ENCODE results near the gene ABHD3. TPM values are rescaled to one million over a fixed set of nuclear protein-coding genes. Genes with fewer than 3 reads are reported as not detected.
"Not testable (repeated sequence)": the region's sequence is repeated elsewhere in the genome, so short reads cannot be mapped to it uniquely, and the experiment has no call there.

ABHD3 gene
- polyA plus RNA-seq, 4 donors = 27.4 to 104 (median 40.8) TPM

GRCh38 chr18:21680161-21680560 is 24.4 kb downstream of the ABHD3 start:
- peak; percentile 63 to 89 for DNase-seq
- WGBS, 3 donors = 46 to 76% (median 57%) methylated on average over 6 of the region's 6 CpGs
- FAIRE-seq = no peak
- Histone ChIP-seq H3K27me3 (ENCODE audit: control insufficient read depth in 3 of 3, insufficient read depth in 3 of 3, low read length in 3 of 3) (no peaks in the 10 kb centered on the region), H3K4me3 (ENCODE audit: low read depth in 1 of 3, low read length in 3 of 3) (no peak overlapping the region), H3K4me1 (ENCODE audit: control insufficient read depth in 3 of 3, insufficient read depth in 2 of 3, low read depth in 1 of 3, low read length in 2 of 3) (peaks cover 1 to 14% (median 3%) of the 10 kb centered on the region in 3 donors), H3K9me3 (ENCODE audit: control insufficient read depth in 2 of 2, insufficient read depth in 1 of 2, low read depth in 1 of 2, low read length in 1 of 2) (no peaks in the 10 kb centered on the region), H3K27ac (ENCODE audit: low read depth in 1 of 3, low read length in 2 of 3) (peak overlapping the region in 2 of 3 donors; percentile 20 to 88), H3K36me3 (ENCODE audit: control insufficient read depth in 3 of 3, insufficient read depth in 2 of 3, low read depth in 1 of 3, low read length in 3 of 3) (peaks cover 0 to 4% (median 0%) of the 10 kb centered on the region in 3 donors)

- Histone ChIP-seq H3K36me3 (ENCODE audit: control insufficient read depth in 3 of 3, insufficient read depth in 2 of 3, low read depth in 1 of 3, low read length in 3 of 3) (peaks cover 0 to 6% (median 0%) of the 10 kb centered on the region in 3 donors), H3K27me3 (ENCODE audit: control insufficient read depth in 3 of 3, insufficient read depth in 3 of 3, low read length in 3 of 3) (no peaks in the 10 kb centered on the region), H3K4me1 (ENCODE audit: control insufficient read depth in 3 of 3, insufficient read depth in 2 of 3, low read depth in 1 of 3, low read length in 2 of 3) (peaks cover 1 to 14% (median 3%) of the 10 kb centered on the region in 3 donors), H3K9me3 (ENCODE audit: control insufficient read depth in 2 of 2, insufficient read depth in 1 of 2, low read depth in 1 of 2, low read length in 1 of 2) (no peaks in the 10 kb centered on the region), H3K27ac (ENCODE audit: low read depth in 1 of 3, low read length in 2 of 3) (no peak overlapping the region), H3K4me3 (ENCODE audit: low read depth in 1 of 3, low read length in 3 of 3) (no peak overlapping the region)
- DNase-seq (no peak), FAIRE-seq (no peak)
- WGBS, 3 donors = 71 to 94% (median 86%) methylated on average over 1 of the region's 1 CpG
Observed at GRCh38 chr18:21678859-21679258, 25.7 kb downstream of the ABHD3 start.

GRCh38 chr18:21675354-21675753 is 29.2 kb downstream of the ABHD3 start:
- H3K27ac ChIP-seq (ENCODE audit: low read depth in 1 of 3, low read length in 2 of 3); H3K9me3 ChIP-seq (ENCODE audit: control insufficient read depth in 2 of 2, insufficient read depth in 1 of 2, low read depth in 1 of 2, low read length in 1 of 2); DNase-seq; FAIRE-seq; H3K4me1 ChIP-seq (ENCODE audit: control insufficient read depth in 3 of 3, insufficient read depth in 2 of 3, low read depth in 1 of 3, low read length in 2 of 3); H3K4me3 ChIP-seq (ENCODE audit: low read depth in 1 of 3, low read length in 3 of 3); H3K27me3 ChIP-seq (ENCODE audit: control insufficient read depth in 3 of 3, insufficient read depth in 3 of 3, low read length in 3 of 3): not testable (repeated sequence)
- H3K36me3 ChIP-seq (ENCODE audit: control insufficient read depth in 3 of 3, insufficient read depth in 2 of 3, low read depth in 1 of 3, low read length in 3 of 3) = peaks cover 0 to 13% (median 0%) of the 10 kb centered on the region in 3 donors
- WGBS, 3 donors = 79 to 86% (median 79%) methylated on average over 8 of the region's 8 CpGs

GRCh38 chr18:21672521-21673267 is 31.9 kb downstream of the ABHD3 start:
- Histone ChIP-seq H3K4me3 (ENCODE audit: low read depth in 1 of 3, low read length in 3 of 3) (no peak overlapping the region), H3K36me3 (ENCODE audit: control insufficient read depth in 3 of 3, insufficient read depth in 2 of 3, low read depth in 1 of 3, low read length in 3 of 3) (peaks cover 0 to 14% (median 0%) of the 10 kb centered on the region in 3 donors), H3K9me3 (ENCODE audit: control insufficient read depth in 2 of 2, insufficient read depth in 1 of 2, low read depth in 1 of 2, low read length in 1 of 2) (no peaks in the 10 kb centered on the region), H3K27ac (ENCODE audit: low read depth in 1 of 3, low read length in 2 of 3) (peak overlapping the region in 1 of 3 donors; percentile 11), H3K4me1 (ENCODE audit: control insufficient read depth in 3 of 3, insufficient read depth in 2 of 3, low read depth in 1 of 3, low read length in 2 of 3) (peaks cover 0 to 5% (median 4%) of the 10 kb centered on the region in 3 donors), H3K27me3 (ENCODE audit: control insufficient read depth in 3 of 3, insufficient read depth in 3 of 3, low read length in 3 of 3) (no peaks in the 10 kb centered on the region)
- DNase-seq (peak; percentile 37 to 66), FAIRE-seq (no peak)
- 58 to 73% (median 69%) methylated on average over 3 of the region's 3 CpGs for WGBS, 3 donors

GRCh38 chr18:21669736-21670285 is 34.8 kb downstream of the ABHD3 start:
- no peak overlapping the region for H3K4me3 ChIP-seq (ENCODE audit: low read depth in 1 of 3, low read length in 3 of 3)
- H3K36me3 ChIP-seq (ENCODE audit: control insufficient read depth in 3 of 3, insufficient read depth in 2 of 3, low read depth in 1 of 3, low read length in 3 of 3) = peaks cover 0 to 14% (median 0%) of the 10 kb centered on the region in 3 donors
- no peaks in the 10 kb centered on the region for H3K27me3 ChIP-seq (ENCODE audit: control insufficient read depth in 3 of 3, insufficient read depth in 3 of 3, low read length in 3 of 3)
- peaks cover 0 to 5% (median 4%) of the 10 kb centered on the region in 3 donors for H3K4me1 ChIP-seq (ENCODE audit: control insufficient read depth in 3 of 3, insufficient read depth in 2 of 3, low read depth in 1 of 3, low read length in 2 of 3)
- H3K27ac ChIP-seq (ENCODE audit: low read depth in 1 of 3, low read length in 2 of 3) = peak overlapping the region in 1 of 3 donors; percentile 73
- H3K9me3 ChIP-seq (ENCODE audit: control insufficient read depth in 2 of 2, insufficient read depth in 1 of 2, low read depth in 1 of 2, low read length in 1 of 2) = no peaks in the 10 kb centered on the region
- FAIRE-seq (no peak), DNase-seq (peak in 1 of 2 donors; percentile 82)
- 68 to 78% (median 72%) methylated on average over 9 of the region's 9 CpGs for WGBS, 3 donors

- Histone ChIP-seq H3K4me3 (ENCODE audit: low read depth in 1 of 3, low read length in 3 of 3) (no peak overlapping the region), H3K4me1 (ENCODE audit: control insufficient read depth in 3 of 3, insufficient read depth in 2 of 3, low read depth in 1 of 3, low read length in 2 of 3) (peaks cover 0 to 4% (median 0%) of the 10 kb centered on the region in 3 donors), H3K36me3 (ENCODE audit: control insufficient read depth in 3 of 3, insufficient read depth in 2 of 3, low read depth in 1 of 3, low read length in 3 of 3) (peaks cover 0 to 12% (median 4%) of the 10 kb centered on the region in 3 donors), H3K27me3 (ENCODE audit: control insufficient read depth in 3 of 3, insufficient read depth in 3 of 3, low read length in 3 of 3) (no peaks in the 10 kb centered on the region), H3K27ac (ENCODE audit: low read depth in 1 of 3, low read length in 2 of 3) (no peak overlapping the region), H3K9me3 (ENCODE audit: control insufficient read depth in 2 of 2, insufficient read depth in 1 of 2, low read depth in 1 of 2, low read length in 1 of 2) (no peaks in the 10 kb centered on the region)
- no peak for FAIRE-seq
- peak in 1 of 2 donors; percentile 20 for DNase-seq
- 41 to 71% (median 70%) methylated on average over 2 of the region's 2 CpGs for WGBS, 3 donors
Observed at GRCh38 chr18:21664069-21664468, 40.5 kb downstream of the ABHD3 start.

GRCh38 chr18:21663578-21663977 is 41.0 kb downstream of the ABHD3 start:
- H3K4me1 ChIP-seq (ENCODE audit: control insufficient read depth in 3 of 3, insufficient read depth in 2 of 3, low read depth in 1 of 3, low read length in 2 of 3) = no peaks in the 10 kb centered on the region
- 90 to 94% (median 93%) methylated on average over 7 of the region's 7 CpGs for WGBS, 3 donors
- H3K9me3 ChIP-seq (ENCODE audit: control insufficient read depth in 2 of 2, insufficient read depth in 1 of 2, low read depth in 1 of 2, low read length in 1 of 2) = no peaks in the 10 kb centered on the region
- H3K36me3 ChIP-seq (ENCODE audit: control insufficient read depth in 3 of 3, insufficient read depth in 2 of 3, low read depth in 1 of 3, low read length in 3 of 3) = peaks cover 0 to 14% (median 4%) of the 10 kb centered on the region in 3 donors
- no peak for DNase-seq
- H3K27me3 ChIP-seq (ENCODE audit: control insufficient read depth in 3 of 3, insufficient read depth in 3 of 3, low read length in 3 of 3) = no peaks in the 10 kb centered on the region
- no peak overlapping the region for H3K27ac ChIP-seq (ENCODE audit: low read depth in 1 of 3, low read length in 2 of 3)
- H3K4me3 ChIP-seq (ENCODE audit: low read depth in 1 of 3, low read length in 3 of 3) = no peak overlapping the region
- no peak for FAIRE-seq

- Histone ChIP-seq H3K27me3 (ENCODE audit: control insufficient read depth in 3 of 3, insufficient read depth in 3 of 3, low read length in 3 of 3) (no peaks in the 10 kb centered on the region), H3K9me3 (ENCODE audit: control insufficient read depth in 2 of 2, insufficient read depth in 1 of 2, low read depth in 1 of 2, low read length in 1 of 2) (no peaks in the 10 kb centered on the region), H3K36me3 (ENCODE audit: control insufficient read depth in 3 of 3, insufficient read depth in 2 of 3, low read depth in 1 of 3, low read length in 3 of 3) (peaks cover 0 to 14% (median 4%) of the 10 kb centered on the region in 3 donors), H3K27ac (ENCODE audit: low read depth in 1 of 3, low read length in 2 of 3) (no peak overlapping the region), H3K4me3 (ENCODE audit: low read depth in 1 of 3, low read length in 3 of 3) (no peak overlapping the region), H3K4me1 (ENCODE audit: control insufficient read depth in 3 of 3, insufficient read depth in 2 of 3, low read depth in 1 of 3, low read length in 2 of 3) (no peaks in the 10 kb centered on the region)
- FAIRE-seq = no peak
- WGBS, 3 donors = 95 to 96% (median 96%) methylated on average over 9 of the region's 9 CpGs
- no peak for DNase-seq
Observed at GRCh38 chr18:21662581-21662980, 42.0 kb downstream of the ABHD3 start.

Measured in small intestine (tissue), 7 donors.